Measurements from ENCODE around the gene RGS11. TPM values are rescaled to one million over a fixed set of nuclear protein-coding genes. Genes with fewer than 3 reads are reported as not detected.

Gene RGS11
- total and polyA plus RNA-seq, 9 of the 15 experiments (the other 6 are each of a cell fraction or from before 2014, with no cell fraction given): not detected

DNA sequence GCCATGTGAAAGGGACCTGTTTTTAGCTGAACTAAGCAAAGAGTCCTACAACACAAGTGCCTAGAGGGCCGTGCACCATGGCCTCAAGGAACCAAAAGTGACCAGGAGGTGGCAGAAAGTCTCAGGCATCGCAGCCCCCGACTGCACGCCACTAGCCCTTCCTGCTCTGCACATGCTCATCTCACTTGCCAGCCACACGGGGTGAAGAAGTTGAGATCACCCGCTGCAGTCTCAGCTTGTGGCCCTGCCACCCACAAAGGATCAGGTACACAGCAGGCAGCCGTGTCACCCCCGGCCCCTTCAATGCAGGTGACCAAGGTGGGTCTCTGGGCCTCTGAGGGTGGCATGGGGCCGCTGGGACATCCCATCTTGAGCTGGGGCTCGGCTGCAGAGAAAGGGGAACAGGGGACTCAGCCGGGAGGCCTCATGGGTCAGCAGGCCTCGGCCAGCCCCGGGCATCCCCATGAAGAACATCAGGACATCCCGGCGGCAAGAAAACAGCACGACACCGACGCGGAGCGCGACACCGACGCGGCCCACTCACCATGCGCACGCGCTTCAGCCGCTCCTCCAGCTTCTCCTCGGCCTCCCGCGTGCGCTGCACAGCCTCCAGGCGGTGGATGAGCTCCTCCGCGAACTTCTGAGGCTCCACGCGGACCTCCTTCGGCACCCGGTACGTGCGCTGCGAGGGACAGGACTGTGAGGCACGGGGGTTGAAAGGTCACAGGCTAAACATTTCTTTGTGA lies 28.2 kb upstream of the RGS11 start (continued):
- TF ChIP-seq, protein P1, sequence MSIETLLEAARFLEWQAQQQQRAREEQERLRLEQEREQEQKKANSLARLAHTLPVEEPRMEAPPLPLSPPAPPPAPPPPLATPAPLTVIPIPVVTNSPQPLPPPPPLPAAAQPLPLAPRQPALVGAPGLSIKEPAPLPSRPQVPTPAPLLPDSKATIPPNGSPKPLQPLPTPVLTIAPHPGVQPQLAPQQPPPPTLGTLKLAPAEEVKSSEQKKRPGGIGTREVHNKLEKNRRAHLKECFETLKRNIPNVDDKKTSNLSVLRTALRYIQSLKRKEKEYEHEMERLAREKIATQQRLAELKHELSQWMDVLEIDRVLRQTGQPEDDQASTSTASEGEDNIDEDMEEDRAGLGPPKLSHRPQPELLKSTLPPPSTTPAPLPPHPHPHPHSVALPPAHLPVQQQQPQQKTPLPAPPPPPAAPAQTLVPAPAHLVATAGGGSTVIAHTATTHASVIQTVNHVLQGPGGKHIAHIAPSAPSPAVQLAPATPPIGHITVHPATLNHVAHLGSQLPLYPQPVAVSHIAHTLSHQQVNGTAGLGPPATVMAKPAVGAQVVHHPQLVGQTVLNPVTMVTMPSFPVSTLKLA (conservative IDR thresholded peaks at IDR 0.05): no peak
- TF ChIP-seq HSF4 (CRISPR knock-in tag; IDR thresholded peaks at IDR 0.05; ENCODE audit: borderline replicate concordance) (no peak), NRF1 (conservative IDR thresholded peaks at IDR 0.05 in 1 of 2, IDR thresholded peaks at IDR 0.05 in 1 of 2) (peak in 1 of 2 experiments; percentile 36; a peak in 2 of 4 replicates), KDM5B (IDR thresholded peaks at IDR 0.05; ENCODE audit: insufficient replicate concordance, low read depth, low read length) (no peak), FOXJ3 (CRISPR knock-in tag; IDR thresholded peaks at IDR 0.05) (no peak), SMARCE1 (IDR thresholded peaks at IDR 0.05) (no peak), RAD21 (CRISPR knock-in tag; conservative IDR thresholded peaks at IDR 0.05 in 1 of 2, IDR thresholded peaks at IDR 0.05 in 1 of 2) (peak in 1 of 2 experiments; percentile 15; a peak in 1 of 4 replicates), ILK (tag; IDR thresholded peaks at IDR 0.05; ENCODE audit: borderline replicate concordance, low read depth) (no peak), ATF1 (CRISPR knock-in tag; IDR thresholded peaks at IDR 0.05) (no peak), ATF1 (tag; IDR thresholded peaks at IDR 0.05) (no peak)
- TF ChIP-seq, protein P2, sequence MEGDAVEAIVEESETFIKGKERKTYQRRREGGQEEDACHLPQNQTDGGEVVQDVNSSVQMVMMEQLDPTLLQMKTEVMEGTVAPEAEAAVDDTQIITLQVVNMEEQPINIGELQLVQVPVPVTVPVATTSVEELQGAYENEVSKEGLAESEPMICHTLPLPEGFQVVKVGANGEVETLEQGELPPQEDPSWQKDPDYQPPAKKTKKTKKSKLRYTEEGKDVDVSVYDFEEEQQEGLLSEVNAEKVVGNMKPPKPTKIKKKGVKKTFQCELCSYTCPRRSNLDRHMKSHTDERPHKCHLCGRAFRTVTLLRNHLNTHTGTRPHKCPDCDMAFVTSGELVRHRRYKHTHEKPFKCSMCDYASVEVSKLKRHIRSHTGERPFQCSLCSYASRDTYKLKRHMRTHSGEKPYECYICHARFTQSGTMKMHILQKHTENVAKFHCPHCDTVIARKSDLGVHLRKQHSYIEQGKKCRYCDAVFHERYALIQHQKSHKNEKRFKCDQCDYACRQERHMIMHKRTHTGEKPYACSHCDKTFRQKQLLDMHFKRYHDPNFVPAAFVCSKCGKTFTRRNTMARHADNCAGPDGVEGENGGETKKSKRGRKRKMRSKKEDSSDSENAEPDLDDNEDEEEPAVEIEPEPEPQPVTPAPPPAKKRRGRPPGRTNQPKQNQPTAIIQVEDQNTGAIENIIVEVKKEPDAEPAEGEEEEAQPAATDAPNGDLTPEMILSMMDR (IDR thresholded peaks at IDR 0.05 in 2 of 3, conservative IDR thresholded peaks at IDR 0.05 in 1 of 3; ENCODE audit: insufficient read depth in 2 of 3, low read depth in 1 of 3, low read length in 3 of 3): peak in 2 of 3 experiments; percentile 14 to 19; a peak in 2 of 6 replicates
- TF ChIP-seq, protein P3, sequence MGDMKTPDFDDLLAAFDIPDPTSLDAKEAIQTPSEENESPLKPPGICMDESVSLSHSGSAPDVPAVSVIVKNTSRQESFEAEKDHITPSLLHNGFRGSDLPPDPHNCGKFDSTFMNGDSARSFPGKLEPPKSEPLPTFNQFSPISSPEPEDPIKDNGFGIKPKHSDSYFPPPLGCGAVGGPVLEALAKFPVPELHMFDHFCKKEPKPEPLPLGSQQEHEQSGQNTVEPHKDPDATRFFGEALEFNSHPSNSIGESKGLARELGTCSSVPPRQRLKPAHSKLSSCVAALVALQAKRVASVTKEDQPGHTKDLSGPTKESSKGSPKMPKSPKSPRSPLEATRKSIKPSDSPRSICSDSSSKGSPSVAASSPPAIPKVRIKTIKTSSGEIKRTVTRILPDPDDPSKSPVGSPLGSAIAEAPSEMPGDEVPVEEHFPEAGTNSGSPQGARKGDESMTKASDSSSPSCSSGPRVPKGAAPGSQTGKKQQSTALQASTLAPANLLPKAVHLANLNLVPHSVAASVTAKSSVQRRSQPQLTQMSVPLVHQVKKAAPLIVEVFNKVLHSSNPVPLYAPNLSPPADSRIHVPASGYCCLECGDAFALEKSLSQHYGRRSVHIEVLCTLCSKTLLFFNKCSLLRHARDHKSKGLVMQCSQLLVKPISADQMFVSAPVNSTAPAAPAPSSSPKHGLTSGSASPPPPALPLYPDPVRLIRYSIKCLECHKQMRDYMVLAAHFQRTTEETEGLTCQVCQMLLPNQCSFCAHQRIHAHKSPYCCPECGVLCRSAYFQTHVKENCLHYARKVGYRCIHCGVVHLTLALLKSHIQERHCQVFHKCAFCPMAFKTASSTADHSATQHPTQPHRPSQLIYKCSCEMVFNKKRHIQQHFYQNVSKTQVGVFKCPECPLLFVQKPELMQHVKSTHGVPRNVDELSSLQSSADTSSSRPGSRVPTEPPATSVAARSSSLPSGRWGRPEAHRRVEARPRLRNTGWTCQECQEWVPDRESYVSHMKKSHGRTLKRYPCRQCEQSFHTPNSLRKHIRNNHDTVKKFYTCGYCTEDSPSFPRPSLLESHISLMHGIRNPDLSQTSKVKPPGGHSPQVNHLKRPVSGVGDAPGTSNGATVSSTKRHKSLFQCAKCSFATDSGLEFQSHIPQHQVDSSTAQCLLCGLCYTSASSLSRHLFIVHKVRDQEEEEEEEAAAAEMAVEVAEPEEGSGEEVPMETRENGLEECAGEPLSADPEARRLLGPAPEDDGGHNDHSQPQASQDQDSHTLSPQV (IDR thresholded peaks at IDR 0.05): no peak
- TF ChIP-seq, protein P4, sequence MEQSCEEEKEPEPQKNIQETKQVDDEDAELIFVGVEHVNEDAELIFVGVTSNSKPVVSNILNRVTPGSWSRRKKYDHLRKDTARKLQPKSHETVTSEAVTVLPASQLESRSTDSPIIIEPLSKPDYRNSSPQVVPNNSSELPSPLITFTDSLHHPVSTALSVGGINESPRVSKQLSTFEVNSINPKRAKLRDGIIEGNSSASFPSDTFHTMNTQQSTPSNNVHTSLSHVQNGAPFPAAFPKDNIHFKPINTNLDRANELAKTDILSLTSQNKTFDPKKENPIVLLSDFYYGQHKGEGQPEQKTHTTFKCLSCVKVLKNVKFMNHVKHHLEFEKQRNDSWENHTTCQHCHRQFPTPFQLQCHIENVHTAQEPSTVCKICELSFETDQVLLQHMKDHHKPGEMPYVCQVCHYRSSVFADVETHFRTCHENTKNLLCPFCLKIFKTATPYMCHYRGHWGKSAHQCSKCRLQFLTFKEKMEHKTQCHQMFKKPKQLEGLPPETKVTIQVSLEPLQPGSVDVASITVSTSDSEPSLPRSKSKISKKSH (CRISPR knock-in tag; IDR thresholded peaks at IDR 0.05): no peak
